GM19395 (cell line): ENCODE results near the gene UBAP1.
"Not testable (repeated sequence)": the region's sequence is repeated elsewhere in the genome, so short reads cannot be mapped to it uniquely, and the experiment has no call there.

ENCODE experiments used
- ATAC-seq: cut with Tn5 transposase; IDR thresholded peaks from one replicate; pipeline ENCODE4 v1.9.1; 2021; ENCODE audit warnings: mild to moderate bottlenecking, moderate library complexity; ENCODE audit not compliant: unreplicated experiment

UBAP1 gene

GRCh38 chr9:34259315-34259714 lies 80.5 kb downstream of the UBAP1 start:
- no peak for ATAC-seq

GRCh38 chr9:34262971-34263370 lies 84.1 kb downstream of the UBAP1 start:
- no peak for ATAC-seq

- no peak for ATAC-seq
Observed at GRCh38 chr9:34267660-34268059, 88.8 kb downstream of the UBAP1 start.

- no peak for ATAC-seq
Observed at GRCh38 chr9:34271265-34272006, 92.6 kb downstream of the UBAP1 start.

- ATAC-seq, result no peak
Observed at GRCh38 chr9:34272101-34272541, 93.3 kb downstream of the UBAP1 start.

GRCh38 chr9:34273588-34273987 lies 94.7 kb downstream of the UBAP1 start:
- ATAC-seq, result not testable (repeated sequence)

- no peak for ATAC-seq
Observed at GRCh38 chr9:34275811-34276210, 97.0 kb downstream of the UBAP1 start.

- ATAC-seq, result no peak
Observed at GRCh38 chr9:34276772-34277171, 97.9 kb downstream of the UBAP1 start.

GRCh38 chr9:34279411-34279810 lies 100.6 kb downstream of the UBAP1 start:
- no peak for ATAC-seq

GRCh38 chr9:34282096-34282495 lies 103.3 kb downstream of the UBAP1 start:
- no peak for ATAC-seq

GRCh38 chr9:34289159-34289558 lies 110.3 kb downstream of the UBAP1 start:
- ATAC-seq, result no peak

GRCh38 chr9:34291023-34291422 lies 112.2 kb downstream of the UBAP1 start:
- ATAC-seq, result no peak

- no peak for ATAC-seq
Observed at GRCh38 chr9:34291423-34291822, 112.6 kb downstream of the UBAP1 start.

- no peak for ATAC-seq
Observed at GRCh38 chr9:34292552-34292951, 113.7 kb downstream of the UBAP1 start.

- ATAC-seq, result not testable (repeated sequence)
Observed at GRCh38 chr9:34301064-34301463, 122.2 kb downstream of the UBAP1 start.
